ENCODE measurements around the gene IFT74.
"Not testable (repeated sequence)": the region's sequence is repeated elsewhere in the genome, so short reads cannot be mapped to it uniquely, and the experiment has no call there.

DNA sequence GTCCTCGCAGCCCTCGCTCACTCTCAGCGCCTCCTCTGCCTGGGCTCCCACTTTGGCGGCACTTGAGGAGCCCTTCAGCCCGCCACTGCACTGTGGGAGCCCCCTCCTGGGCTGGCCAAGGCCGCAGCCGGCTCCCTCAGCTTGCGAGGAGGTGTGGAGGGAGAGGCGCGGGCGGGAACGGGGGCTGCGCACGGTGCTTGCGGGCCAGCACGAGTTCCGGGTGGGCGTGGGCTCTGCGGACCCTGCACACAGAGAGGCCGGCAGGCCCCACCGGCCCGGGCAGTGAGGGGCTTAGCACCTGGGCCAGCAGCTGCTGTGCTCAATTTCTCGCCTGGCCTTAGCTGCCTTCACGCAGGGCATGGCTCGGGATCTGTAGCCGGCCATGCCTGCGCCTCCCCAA, 136.3 kb downstream of the IFT74 start:
- TF ChIP-seq, protein P1, sequence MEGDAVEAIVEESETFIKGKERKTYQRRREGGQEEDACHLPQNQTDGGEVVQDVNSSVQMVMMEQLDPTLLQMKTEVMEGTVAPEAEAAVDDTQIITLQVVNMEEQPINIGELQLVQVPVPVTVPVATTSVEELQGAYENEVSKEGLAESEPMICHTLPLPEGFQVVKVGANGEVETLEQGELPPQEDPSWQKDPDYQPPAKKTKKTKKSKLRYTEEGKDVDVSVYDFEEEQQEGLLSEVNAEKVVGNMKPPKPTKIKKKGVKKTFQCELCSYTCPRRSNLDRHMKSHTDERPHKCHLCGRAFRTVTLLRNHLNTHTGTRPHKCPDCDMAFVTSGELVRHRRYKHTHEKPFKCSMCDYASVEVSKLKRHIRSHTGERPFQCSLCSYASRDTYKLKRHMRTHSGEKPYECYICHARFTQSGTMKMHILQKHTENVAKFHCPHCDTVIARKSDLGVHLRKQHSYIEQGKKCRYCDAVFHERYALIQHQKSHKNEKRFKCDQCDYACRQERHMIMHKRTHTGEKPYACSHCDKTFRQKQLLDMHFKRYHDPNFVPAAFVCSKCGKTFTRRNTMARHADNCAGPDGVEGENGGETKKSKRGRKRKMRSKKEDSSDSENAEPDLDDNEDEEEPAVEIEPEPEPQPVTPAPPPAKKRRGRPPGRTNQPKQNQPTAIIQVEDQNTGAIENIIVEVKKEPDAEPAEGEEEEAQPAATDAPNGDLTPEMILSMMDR (conservative IDR thresholded peaks at IDR 0.05 in 1 of 2, IDR thresholded peaks at IDR 0.05 in 1 of 2; ENCODE audit: low read depth in 1 of 2, low read length in 2 of 2), result not testable (repeated sequence)
- TF ChIP-seq EZH2 (IDR thresholded peaks at IDR 0.05; ENCODE audit: low read length, missing control alignments), result not testable (repeated sequence)
